GM19238 (cell line): ENCODE results near the gene AGAP1.

Source experiments
- DNase-seq: peaks from one replicate; pipeline ENCODE4 v3.0.0; 2011; ENCODE audit warnings: low spot score; ENCODE audit not compliant: insufficient read length

AGAP1 gene

GRCh38 chr2:236165842-236166795, 672.3 kb downstream of the AGAP1 start:
- no peak for DNase-seq

GRCh38 chr2:236166796-236167296, 673.0 kb downstream of the AGAP1 start:
- DNase-seq: no peak

DNA sequence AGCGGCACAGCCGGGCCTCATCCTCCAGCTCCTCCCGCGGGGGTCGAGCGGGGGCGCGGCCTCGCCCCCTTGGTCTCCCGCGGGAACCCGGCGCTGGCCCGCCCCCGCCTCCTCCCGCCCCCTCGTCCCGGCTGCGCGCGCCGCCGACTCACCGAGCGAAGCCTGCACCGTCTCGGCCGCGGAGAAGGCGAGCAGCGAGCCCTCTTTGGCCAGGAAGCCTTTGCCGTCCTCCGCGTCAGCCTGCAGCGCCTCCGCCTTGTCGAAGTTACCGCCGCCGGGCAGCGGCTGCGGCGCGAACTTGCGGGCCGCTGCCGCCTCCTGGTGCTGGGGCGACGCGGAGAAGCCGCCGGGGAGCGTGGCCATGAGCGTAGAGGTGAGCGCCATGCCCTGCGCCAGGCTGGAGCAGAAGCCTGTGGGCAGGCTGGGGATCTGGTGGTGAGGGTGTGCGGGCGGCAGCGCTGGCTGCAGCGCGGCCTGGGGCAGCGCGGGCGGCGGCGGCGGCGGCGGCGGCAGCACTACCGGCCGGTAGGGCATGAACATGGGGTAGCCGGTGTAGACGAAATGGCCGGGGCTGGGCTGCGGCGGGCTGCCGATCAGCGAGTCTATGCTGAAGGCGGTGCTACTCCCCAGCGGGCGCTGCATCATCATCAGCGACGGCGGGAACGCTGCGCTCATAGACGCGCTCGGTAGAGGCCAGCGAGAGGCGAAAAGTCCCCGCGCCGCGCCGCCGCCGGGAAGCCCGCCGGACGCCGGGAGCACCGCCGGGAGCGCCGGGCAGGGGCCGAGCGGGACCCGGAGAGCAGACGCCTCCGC, 673.7 kb downstream of the AGAP1 start:
- no peak for DNase-seq

- DNase-seq: no peak
These were observed 674.6 kb downstream of the AGAP1 start, which contains the start of gene GBX2 for GRCh38 chr2:236168110-236169080. TSS of gene GBX2 (minus strand) at chr2:236168386. CDS start at chr2:236167971, 415 bp downstream.

DNA sequence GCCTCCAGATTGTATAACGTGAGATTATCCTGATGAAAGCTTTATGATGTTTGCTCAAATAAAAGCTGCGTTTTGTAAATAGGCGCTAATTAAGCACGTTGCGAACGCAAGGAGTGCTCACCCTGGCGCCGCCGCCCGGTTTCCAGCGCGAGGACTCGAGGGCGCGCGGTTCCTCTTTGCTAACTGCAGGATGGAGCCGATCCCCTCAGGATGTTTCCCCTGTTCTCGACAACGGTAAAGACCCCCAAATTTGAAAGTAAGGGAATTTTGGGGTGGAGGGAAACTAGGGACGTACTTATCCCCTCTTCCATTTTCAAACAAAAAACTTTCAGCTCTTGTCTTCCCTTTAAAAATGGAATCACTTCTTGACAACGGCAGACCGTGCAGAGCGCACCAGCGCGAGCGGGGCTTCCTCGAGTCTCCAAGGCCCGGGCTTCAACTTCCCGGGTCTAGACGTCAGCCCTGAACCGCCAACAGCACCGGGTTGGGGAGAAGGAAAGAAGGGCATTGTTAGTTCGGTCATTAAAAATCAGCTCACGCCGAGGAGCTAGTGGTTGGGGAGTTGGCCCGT, 675.4 kb downstream of the AGAP1 start:
- DNase-seq: no peak

DNA sequence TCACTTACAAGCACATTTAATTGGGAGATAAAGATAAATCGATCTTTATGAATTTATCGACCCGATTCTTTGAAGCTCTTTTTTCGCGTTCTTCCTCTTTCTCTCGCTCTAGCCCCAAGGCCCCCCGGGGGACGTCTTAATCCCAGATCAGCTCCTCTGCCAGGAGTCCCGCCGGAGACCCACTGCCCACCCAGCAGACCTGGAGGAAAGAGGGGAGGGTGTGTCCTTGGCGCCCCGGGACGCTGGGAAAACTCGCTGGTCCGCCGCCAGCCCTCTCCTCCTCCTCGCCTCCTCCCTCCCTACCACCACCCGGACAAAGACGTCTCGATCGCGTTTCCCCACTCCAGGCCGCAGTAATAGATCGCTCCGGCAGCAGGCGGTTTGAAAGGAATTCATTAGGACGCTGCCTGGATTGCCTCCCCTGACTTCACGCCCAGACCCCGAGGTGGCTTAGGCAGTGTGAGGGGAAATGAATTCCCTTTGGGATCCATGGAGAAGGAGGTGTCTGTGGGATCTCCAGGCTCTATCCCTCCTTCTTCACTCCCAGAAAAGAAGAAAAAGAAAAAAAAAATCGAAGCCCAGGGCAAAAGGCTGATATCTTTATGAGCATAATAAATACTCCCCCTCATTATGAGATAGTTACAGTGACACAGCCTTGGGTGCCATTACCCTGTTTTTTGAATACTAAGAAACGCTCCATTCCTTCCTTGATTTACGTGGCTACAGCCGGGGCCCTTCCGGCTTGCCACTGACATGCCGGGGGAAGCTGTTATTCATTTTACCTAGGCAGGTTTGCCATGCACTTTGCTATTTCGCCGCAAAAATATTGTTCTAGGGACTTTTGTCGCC, 676.1 kb downstream of the AGAP1 start:
- no peak for DNase-seq

DNA sequence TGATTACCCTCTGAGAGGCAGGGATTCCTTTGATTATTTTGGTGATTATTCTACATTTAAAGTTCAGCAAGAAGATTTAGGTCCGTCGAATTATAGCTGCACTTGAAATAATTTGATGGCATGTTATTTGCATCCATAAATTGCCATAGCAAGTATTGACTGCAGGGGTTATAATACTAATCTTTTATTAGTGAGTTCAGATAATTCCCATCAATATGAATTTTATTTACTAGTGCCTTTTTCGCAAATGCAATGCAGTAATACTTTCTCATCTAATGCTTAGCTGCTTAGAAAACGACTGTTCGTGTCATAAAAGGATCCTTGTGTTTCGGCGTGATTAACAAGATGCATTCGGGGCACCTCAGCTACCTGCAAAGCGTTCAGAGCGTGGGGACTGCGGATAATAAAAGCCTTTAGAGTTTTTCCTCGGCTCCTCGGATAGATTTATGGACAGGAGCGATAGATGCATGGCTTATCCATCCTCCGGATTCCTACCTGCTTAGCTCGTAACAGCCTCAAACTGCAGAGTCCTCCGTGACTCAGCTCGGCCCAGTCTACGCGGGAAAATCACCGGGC, 676.8 kb downstream of the AGAP1 start:
- DNase-seq: no peak

GRCh38 chr2:236171181-236171679, 677.4 kb downstream of the AGAP1 start:
- no peak for DNase-seq

DNA sequence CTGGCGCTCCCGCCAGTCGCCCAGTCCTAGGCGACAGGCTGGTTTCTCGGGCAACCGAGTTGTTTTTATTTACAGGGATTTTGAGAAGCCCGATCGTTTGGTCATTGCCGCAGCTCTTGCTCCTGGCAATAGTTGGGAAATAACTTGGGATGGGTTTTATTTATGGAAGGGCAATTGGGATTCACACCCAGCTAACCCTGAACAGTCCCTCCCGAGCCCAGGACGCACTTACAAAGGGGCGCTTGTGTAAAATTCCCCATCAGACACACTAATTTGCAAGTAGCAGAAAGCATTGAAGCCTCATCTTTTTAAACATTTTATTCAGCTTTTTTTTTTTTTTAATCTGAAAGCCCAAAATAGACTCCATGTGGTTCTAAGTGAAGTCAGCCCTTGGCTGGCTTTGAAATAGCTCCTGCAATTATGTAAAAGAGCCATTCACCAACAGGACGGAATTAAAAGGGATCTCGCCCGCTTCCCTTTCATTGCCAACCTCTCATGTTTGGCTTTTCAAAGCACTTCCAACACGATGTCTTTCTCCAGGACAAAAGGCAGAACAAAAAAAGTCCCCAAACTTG, 677.9 kb downstream of the AGAP1 start:
- DNase-seq: no peak

- no peak for DNase-seq
These were observed 678.6 kb downstream of the AGAP1 start for GRCh38 chr2:236172255-236173035.

- DNase-seq: no peak
These were observed 679.3 kb downstream of the AGAP1 start for GRCh38 chr2:236173036-236173728.

GRCh38 chr2:236173729-236174607, 680.1 kb downstream of the AGAP1 start:
- no peak for DNase-seq

DNA sequence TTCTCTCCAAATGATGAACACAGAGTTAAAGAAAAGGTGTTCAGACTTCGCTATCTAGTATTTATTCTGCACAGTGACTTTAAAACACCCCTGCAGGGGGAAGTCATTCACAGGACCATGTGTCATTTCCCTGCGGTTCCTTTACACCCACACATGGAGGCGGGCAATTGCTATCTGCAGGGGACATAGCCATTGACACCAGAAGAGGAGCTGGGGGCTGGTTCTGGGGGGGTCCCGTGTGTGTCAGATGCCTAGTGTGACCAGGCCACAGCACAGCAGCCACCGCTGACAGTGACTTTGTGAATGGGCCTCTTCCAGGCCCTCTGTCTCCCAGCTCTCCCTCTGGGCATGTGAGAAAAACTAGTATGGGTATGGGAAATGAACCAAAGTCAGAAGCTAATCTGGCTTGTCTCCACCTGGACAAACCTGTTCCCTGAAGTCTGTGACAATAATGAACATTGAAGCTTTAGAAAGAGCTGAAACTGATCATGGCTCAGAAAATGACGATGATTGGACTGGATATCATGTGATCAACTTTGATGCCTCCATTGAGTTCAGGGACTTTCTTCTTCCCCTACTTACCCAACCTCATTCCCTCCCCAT, 681.8 kb downstream of the AGAP1 start:
- DNase-seq: no peak

- no peak for DNase-seq
These were observed 682.6 kb downstream of the AGAP1 start for GRCh38 chr2:236176417-236176816.

GRCh38 chr2:236176951-236177350, 683.1 kb downstream of the AGAP1 start:
- DNase-seq: no peak

DNA sequence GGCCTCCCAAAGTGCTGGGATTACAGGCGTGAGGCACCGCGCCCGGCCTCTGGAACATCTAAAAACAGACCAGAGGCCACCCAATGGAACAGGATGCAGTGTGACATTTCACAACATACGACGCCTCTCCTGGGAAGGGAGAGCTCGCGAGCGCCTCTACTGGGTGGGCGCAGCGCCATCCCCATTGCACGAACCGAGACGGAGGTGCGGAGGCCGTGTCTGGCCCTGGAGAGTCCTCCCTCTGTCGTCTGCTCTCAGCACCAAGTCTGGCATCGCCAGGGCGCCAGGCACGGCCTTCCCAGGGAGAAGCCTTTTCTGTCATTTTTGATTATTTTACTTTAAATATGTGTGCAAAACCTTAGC, 683.7 kb downstream of the AGAP1 start:
- no peak for DNase-seq
